ENCODE data around the gene LEKR1. TPM values are rescaled to one million over a fixed set of nuclear protein-coding genes. Genes with fewer than 3 reads are reported as not detected.
"Not testable (repeated sequence)": the region's sequence is repeated elsewhere in the genome, so short reads cannot be mapped to it uniquely, and the experiment has no call there.

LEKR1 gene
- total RNA-seq, 2 donors from 2014 or later: 1.0 to 1.7 TPM

DNA sequence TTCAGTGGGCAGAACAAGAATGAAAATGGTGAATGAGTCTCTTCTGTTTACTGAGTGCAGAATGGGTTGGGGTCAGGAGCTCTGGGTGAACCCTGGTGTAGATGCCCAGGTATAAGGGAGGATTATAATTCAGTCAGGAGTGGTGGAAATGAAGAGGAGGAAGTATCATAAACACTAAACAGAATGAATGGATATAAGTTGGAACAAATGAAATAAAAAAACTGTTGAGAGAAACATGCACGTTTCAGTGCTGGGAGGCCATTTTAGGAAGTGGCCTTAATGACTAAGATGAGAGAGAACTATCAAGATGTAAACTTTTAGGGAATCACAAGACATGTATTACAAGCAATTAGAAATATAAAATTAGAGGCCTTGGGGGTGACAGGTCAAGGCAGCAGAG, 32.8 kb upstream of the LEKR1 start:
- peak overlapping the region in 1 of 2 donors; percentile 7 for H3K4me3 Mint-ChIP-seq
- ATAC-seq (replicated peaks in 1 of 2) (no peak), DNase-seq (no peak)
- peak overlapping the region; percentile 2 for H3K27ac Mint-ChIP-seq
- peaks cover 36% of the 10 kb centered on the region for H3K4me1 Mint-ChIP-seq (ENCODE audit: low read depth)
- H3K9me3 Mint-ChIP-seq: no peaks in the 10 kb centered on the region
- H3K36me3 Mint-ChIP-seq (ENCODE audit: insufficient read depth in 2 of 2): peaks cover 2 to 4% of the 10 kb centered on the region in 2 donors
- H3K27me3 Mint-ChIP-seq (ENCODE audit: low read depth): no peaks in the 10 kb centered on the region

- H3K4me1 Mint-ChIP-seq (ENCODE audit: low read depth): peaks cover 32% of the 10 kb centered on the region
- no peak overlapping the region for H3K4me3 Mint-ChIP-seq
- no peak for ATAC-seq (replicated peaks in 1 of 2)
- H3K27me3 Mint-ChIP-seq (ENCODE audit: low read depth): no peaks in the 10 kb centered on the region
- H3K36me3 Mint-ChIP-seq (ENCODE audit: insufficient read depth in 2 of 2): peaks cover 2 to 5% of the 10 kb centered on the region in 2 donors
- H3K27ac Mint-ChIP-seq: no peak overlapping the region
- H3K9me3 Mint-ChIP-seq: no peaks in the 10 kb centered on the region
- DNase-seq: no peak
Observed at GRCh38 chr3:156793851-156794250, 32.3 kb upstream of the LEKR1 start.

- no peaks in the 10 kb centered on the region for H3K27me3 Mint-ChIP-seq (ENCODE audit: low read depth)
- H3K4me1 Mint-ChIP-seq (ENCODE audit: low read depth): peaks cover 31% of the 10 kb centered on the region
- peaks cover 9 to 11% of the 10 kb centered on the region in 2 donors for H3K9me3 Mint-ChIP-seq
- ATAC-seq (replicated peaks in 1 of 2): peak in 1 of 2 donors; percentile 69
- DNase-seq: no peak
- peaks cover 13 to 20% of the 10 kb centered on the region in 2 donors for H3K36me3 Mint-ChIP-seq (ENCODE audit: insufficient read depth in 2 of 2)
- no peak overlapping the region for H3K4me3 Mint-ChIP-seq
- no peak overlapping the region for H3K27ac Mint-ChIP-seq
Observed at GRCh38 chr3:156795890-156796481, 30.2 kb upstream of the LEKR1 start.

DNA sequence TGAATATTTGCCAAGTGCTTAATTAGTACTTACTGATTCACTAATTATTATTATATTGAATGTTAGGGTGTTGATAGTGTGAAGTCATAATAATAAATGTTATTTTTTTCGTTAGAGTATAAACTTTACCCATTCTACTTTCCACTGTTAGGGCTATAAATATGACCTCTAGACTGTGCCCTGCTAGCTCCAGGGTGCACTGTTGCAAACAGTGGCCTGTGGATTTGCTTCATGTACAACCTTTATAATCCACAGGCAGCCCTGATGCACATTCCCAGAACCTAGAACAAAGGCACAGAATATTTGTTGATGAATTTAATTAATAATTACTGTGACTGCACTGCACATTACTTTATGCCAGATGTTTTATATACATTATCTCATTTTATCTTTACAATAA, 28.8 kb upstream of the LEKR1 start:
- Mint-ChIP-seq H3K9me3 (peaks cover 12 to 14% of the 10 kb centered on the region in 2 donors), H3K27ac (no peak overlapping the region), H3K4me3 (no peak overlapping the region), H3K36me3 (ENCODE audit: insufficient read depth in 2 of 2) (peaks cover 17 to 21% of the 10 kb centered on the region in 2 donors), H3K27me3 (ENCODE audit: low read depth) (no peaks in the 10 kb centered on the region), H3K4me1 (ENCODE audit: low read depth) (peaks cover 25% of the 10 kb centered on the region)
- DNase-seq (no peak), ATAC-seq (replicated peaks in 1 of 2) (no peak)

- Mint-ChIP-seq H3K9me3 (peaks cover 15 to 18% of the 10 kb centered on the region in 2 donors), H3K36me3 (ENCODE audit: insufficient read depth in 2 of 2) (peaks cover 20 to 23% of the 10 kb centered on the region in 2 donors)
- H3K27ac Mint-ChIP-seq: not testable (repeated sequence)
Observed at GRCh38 chr3:156800287-156800686, 25.9 kb upstream of the LEKR1 start.

GRCh38 chr3:156801746-156802145, 24.4 kb upstream of the LEKR1 start:
- H3K4me3 Mint-ChIP-seq: no peak overlapping the region
- no peaks in the 10 kb centered on the region for H3K4me1 Mint-ChIP-seq (ENCODE audit: low read depth)
- H3K27ac Mint-ChIP-seq: no peak overlapping the region
- DNase-seq: no peak
- no peaks in the 10 kb centered on the region for H3K27me3 Mint-ChIP-seq (ENCODE audit: low read depth)
- peaks cover 15 to 18% of the 10 kb centered on the region in 2 donors for H3K9me3 Mint-ChIP-seq
- ATAC-seq (replicated peaks in 1 of 2): no peak
- peaks cover 18 to 21% of the 10 kb centered on the region in 2 donors for H3K36me3 Mint-ChIP-seq (ENCODE audit: insufficient read depth in 2 of 2)

More at GRCh38 chr3:156800287-156800686, 25.9 kb upstream of the LEKR1 start:
- not testable (repeated sequence) for ATAC-seq (replicated peaks in 1 of 2); H3K4me1 Mint-ChIP-seq (ENCODE audit: low read depth); H3K4me3 Mint-ChIP-seq; DNase-seq; H3K27me3 Mint-ChIP-seq (ENCODE audit: low read depth)

- peaks cover 15 to 20% of the 10 kb centered on the region in 2 donors for H3K9me3 Mint-ChIP-seq
Observed at GRCh38 chr3:156802821-156803606, 23.1 kb upstream of the LEKR1 start.

GRCh38 chr3:156803952-156804741, 22.0 kb upstream of the LEKR1 start:
- no peak overlapping the region for H3K27ac Mint-ChIP-seq
- no peak overlapping the region for H3K4me3 Mint-ChIP-seq
- no peak for DNase-seq
- H3K4me1 Mint-ChIP-seq (ENCODE audit: low read depth): no peaks in the 10 kb centered on the region
- H3K27me3 Mint-ChIP-seq (ENCODE audit: low read depth): no peaks in the 10 kb centered on the region
- H3K9me3 Mint-ChIP-seq: peaks cover 15 to 22% of the 10 kb centered on the region in 2 donors
- ATAC-seq (replicated peaks in 1 of 2): no peak
- peaks cover 21% of the 10 kb centered on the region in 2 donors for H3K36me3 Mint-ChIP-seq (ENCODE audit: insufficient read depth in 2 of 2)

More at GRCh38 chr3:156802821-156803606, 23.1 kb upstream of the LEKR1 start:
- Mint-ChIP-seq H3K4me3 (no peak overlapping the region), H3K4me1 (ENCODE audit: low read depth) (no peaks in the 10 kb centered on the region), H3K36me3 (ENCODE audit: insufficient read depth in 2 of 2) (peaks cover 20 to 25% of the 10 kb centered on the region in 2 donors), H3K27ac (no peak overlapping the region), H3K27me3 (ENCODE audit: low read depth) (no peaks in the 10 kb centered on the region)
- no peak for DNase-seq
- no peak for ATAC-seq (replicated peaks in 1 of 2)

DNA sequence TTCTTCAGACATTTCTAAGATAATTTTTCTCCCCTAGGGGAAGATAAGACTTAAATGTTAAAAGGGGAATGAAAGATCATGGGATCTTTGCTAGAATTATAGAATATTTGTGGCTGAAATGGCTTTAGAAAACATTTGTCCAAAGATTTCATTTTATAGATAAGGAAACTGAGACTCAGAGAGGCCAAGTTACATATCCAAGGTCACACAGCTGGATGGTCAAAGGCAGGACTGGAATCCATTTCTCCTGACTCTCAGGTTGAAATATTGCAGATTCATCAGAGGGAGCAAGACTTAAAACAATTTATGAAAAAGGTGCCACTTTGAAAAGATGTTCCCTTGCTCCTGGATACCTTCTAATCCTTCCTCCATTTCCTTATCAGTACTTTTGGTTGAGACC, 19.5 kb upstream of the LEKR1 start:
- Mint-ChIP-seq H3K4me3 (no peak overlapping the region), H3K9me3 (peaks cover 5 to 7% of the 10 kb centered on the region in 2 donors), H3K4me1 (ENCODE audit: low read depth) (no peaks in the 10 kb centered on the region), H3K27me3 (ENCODE audit: low read depth) (no peaks in the 10 kb centered on the region), H3K36me3 (ENCODE audit: insufficient read depth in 2 of 2) (peaks cover 10 to 13% of the 10 kb centered on the region in 2 donors), H3K27ac (no peak overlapping the region)
- no peak for DNase-seq
- ATAC-seq (replicated peaks in 1 of 2): no peak

DNA sequence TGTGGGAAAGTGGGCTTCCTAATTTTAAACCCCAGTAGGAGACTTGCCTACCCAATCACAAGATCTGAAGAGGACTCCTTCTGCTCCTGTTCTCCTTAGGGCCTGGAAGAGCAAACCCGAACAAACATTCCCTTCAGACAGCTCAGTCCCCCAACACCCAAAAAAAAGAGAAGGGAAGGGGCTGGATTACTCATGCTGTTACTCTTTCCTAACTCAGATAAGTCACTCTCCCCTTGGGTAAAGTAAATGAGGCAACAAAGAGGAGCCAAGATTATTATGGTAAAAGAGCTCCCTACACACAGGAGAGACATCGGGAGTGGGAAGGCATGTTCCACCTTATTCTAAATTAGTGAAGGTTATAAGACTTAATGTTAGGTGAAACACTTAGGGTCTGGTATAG, 18.1 kb upstream of the LEKR1 start:
- no peak overlapping the region for H3K4me3 Mint-ChIP-seq
- ATAC-seq (replicated peaks in 1 of 2): no peak
- peaks cover 8% of the 10 kb centered on the region for H3K4me1 Mint-ChIP-seq (ENCODE audit: low read depth)
- H3K36me3 Mint-ChIP-seq (ENCODE audit: insufficient read depth in 2 of 2): peaks cover 10 to 13% of the 10 kb centered on the region in 2 donors
- peaks cover 5 to 7% of the 10 kb centered on the region in 2 donors for H3K9me3 Mint-ChIP-seq
- H3K27ac Mint-ChIP-seq: peak overlapping the region; percentile 12
- DNase-seq: no peak
- no peaks in the 10 kb centered on the region for H3K27me3 Mint-ChIP-seq (ENCODE audit: low read depth)

DNA sequence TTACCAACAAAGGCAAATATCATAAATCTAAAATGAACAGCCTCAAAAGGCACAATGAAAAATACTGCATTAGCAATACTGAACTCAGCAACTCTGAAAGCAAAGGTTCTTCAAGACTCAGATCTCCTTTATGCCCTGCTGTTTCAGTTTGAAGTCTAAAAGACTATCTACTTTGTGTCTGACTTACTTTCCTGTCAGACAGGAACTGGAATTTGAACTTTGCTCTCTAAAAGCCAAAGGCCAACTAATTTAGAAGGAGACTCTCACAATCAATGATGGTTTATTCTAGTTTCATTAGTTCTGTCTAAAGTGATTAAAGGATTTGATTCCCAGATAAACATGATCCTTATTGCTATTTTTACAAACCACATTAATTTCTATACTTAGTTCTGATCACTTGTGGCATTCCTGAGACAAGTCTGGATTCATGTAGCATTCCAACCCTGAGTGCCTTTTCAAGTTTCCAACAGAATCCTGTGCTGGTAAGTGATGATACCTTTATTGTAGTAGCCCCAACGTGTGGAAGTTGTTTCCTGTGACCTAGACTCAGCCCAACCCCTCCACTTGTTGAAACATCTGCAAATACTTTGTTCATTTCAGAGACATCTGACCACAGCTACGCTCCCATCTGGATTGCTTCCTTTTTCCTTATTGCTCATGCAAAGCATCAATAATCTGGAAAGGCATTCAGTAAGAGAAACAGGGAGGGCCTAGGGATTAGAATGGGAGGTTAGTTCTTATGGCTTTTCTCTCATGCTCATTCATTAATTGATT, 14.9 kb upstream of the LEKR1 start:
- Mint-ChIP-seq H3K4me1 (ENCODE audit: low read depth) (peaks cover 25% of the 10 kb centered on the region), H3K27ac (peak overlapping the region; percentile 12), H3K9me3 (peaks cover 2 to 4% of the 10 kb centered on the region in 2 donors), H3K4me3 (no peak overlapping the region), H3K36me3 (ENCODE audit: insufficient read depth in 2 of 2) (peaks cover 7 to 15% of the 10 kb centered on the region in 2 donors), H3K27me3 (ENCODE audit: low read depth) (no peaks in the 10 kb centered on the region)
- DNase-seq: no peak
- ATAC-seq (replicated peaks in 1 of 2): no peak

DNA sequence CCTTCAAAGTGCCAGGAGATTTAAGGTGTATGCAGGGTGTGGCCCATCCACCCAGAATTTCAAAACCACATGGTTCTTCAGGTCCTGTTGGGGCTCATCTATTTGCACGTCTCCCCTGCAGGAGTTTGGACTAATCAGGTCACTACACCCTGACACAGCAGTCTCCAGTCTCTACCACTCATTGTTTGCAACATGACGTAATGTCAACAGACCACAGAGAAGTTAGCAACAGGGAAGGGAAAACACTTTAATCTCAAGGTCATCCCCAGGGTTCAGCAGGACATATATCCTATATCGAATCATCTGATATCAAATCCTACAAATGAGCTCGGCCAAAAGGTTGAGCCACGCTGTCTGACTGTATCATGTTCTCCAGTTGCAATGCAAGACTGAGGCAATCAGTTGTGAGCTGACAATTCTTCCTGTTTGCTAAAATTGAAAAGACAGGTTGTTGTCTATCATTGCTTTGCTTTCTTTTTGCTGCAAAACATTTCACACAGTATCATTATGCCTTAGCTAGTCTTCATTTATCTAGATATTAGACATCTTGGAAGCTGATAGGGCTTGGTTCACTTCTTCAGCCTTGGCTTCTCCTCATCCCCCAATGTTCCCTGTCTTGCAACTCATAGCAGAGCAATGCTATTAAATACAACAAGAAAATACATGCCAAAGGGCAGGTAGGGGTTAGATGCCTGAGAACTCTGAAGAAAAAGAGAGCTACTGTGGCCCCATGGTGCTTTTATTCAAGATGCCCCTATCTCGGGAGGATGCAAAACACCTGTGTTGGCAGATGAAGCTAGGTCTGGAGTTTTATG, 13.4 kb upstream of the LEKR1 start:
- DNase-seq: no peak
- peaks cover 33% of the 10 kb centered on the region for H3K4me1 Mint-ChIP-seq (ENCODE audit: low read depth)
- H3K27ac Mint-ChIP-seq: peak overlapping the region; percentile 54
- ATAC-seq (replicated peaks in 1 of 2): peak in 1 of 2 donors; percentile 4
- H3K9me3 Mint-ChIP-seq: peaks cover 2 to 4% of the 10 kb centered on the region in 2 donors
- peak overlapping the region; percentile 15 to 62 for H3K4me3 Mint-ChIP-seq
- H3K27me3 Mint-ChIP-seq (ENCODE audit: low read depth): no peaks in the 10 kb centered on the region
- peaks cover 7 to 14% of the 10 kb centered on the region in 2 donors for H3K36me3 Mint-ChIP-seq (ENCODE audit: insufficient read depth in 2 of 2)

Data from activated T-cell treated with anti-CD3 and anti-CD28 coated beads, Interleukin-2, amount 50 U/mL, for 72 hours (primary cell).